Activated CD4-positive, alpha-beta T cell treated with anti-CD3 and anti-CD28 coated beads for 1 hour (primary cell): ENCODE measurements around the gene EEF1G.
"Not testable (repeated sequence)": the region's sequence is repeated elsewhere in the genome, so short reads cannot be mapped to it uniquely, and the experiment has no call there.

Source experiments
- DNase-seq: peaks from one replicate; pipeline ENCODE4 v3.0.0-alpha.2; 2020

Gene EEF1G

GRCh38 chr11:62602141-62603071 is 28.7 kb upstream of the EEF1G start:
- no peak for DNase-seq

GRCh38 chr11:62601372-62602140 is 27.9 kb upstream of the EEF1G start, which contains the start of gene MTA2:
Gene MTA2 (minus strand): TSS chr11:62601865. CDS start chr11:62601450, 415 bp downstream.
- peak; percentile 99 for DNase-seq

- DNase-seq: no peak
These were observed 27.4 kb upstream of the EEF1G start for GRCh38 chr11:62601122-62601371.

- no peak for DNase-seq
These were observed 26.9 kb upstream of the EEF1G start for GRCh38 chr11:62600367-62601121.

- no peak for DNase-seq
These were observed 26.2 kb upstream of the EEF1G start for GRCh38 chr11:62599901-62600300.

- DNase-seq: peak; percentile 92
These were observed 25.5 kb upstream of the EEF1G start for GRCh38 chr11:62599069-62599696.

GRCh38 chr11:62595124-62595523 is 21.4 kb upstream of the EEF1G start:
- no peak for DNase-seq

- DNase-seq: peak; percentile 64
These were observed 19.8 kb upstream of the EEF1G start for GRCh38 chr11:62593434-62594044.

GRCh38 chr11:62592989-62593421 is 19.3 kb upstream of the EEF1G start:
- no peak for DNase-seq

GRCh38 chr11:62592146-62592815 is 18.6 kb upstream of the EEF1G start:
- no peak for DNase-seq

- DNase-seq: peak; percentile 95
These were observed 17.9 kb upstream of the EEF1G start, which contains the start of gene TUT1 for GRCh38 chr11:62591448-62592145. Gene TUT1 (minus strand): TSS chr11:62591523. CDS start chr11:62591485, 38 bp downstream.

- no peak for DNase-seq
These were observed 15.4 kb upstream of the EEF1G start for GRCh38 chr11:62588966-62589637.

GRCh38 chr11:62585356-62585755 is 11.7 kb upstream of the EEF1G start:
- DNase-seq: not testable (repeated sequence)

GRCh38 chr11:62581735-62582134 is 8.0 kb upstream of the EEF1G start:
- not testable (repeated sequence) for DNase-seq

- DNase-seq: no peak
These were observed 7.4 kb upstream of the EEF1G start for GRCh38 chr11:62580959-62581715.

GRCh38 chr11:62579252-62579651 is 5.6 kb upstream of the EEF1G start:
- DNase-seq: no peak

- DNase-seq: no peak
These were observed 4.8 kb upstream of the EEF1G start for GRCh38 chr11:62578541-62578940.

- DNase-seq: no peak
These were observed 3.5 kb upstream of the EEF1G start for GRCh38 chr11:62577046-62577714.

GRCh38 chr11:62575837-62576236 is 2.1 kb upstream of the EEF1G start:
- DNase-seq: no peak
